ENCODE measurements around the gene MYCBP2.

The MYCBP2 gene, protein sequence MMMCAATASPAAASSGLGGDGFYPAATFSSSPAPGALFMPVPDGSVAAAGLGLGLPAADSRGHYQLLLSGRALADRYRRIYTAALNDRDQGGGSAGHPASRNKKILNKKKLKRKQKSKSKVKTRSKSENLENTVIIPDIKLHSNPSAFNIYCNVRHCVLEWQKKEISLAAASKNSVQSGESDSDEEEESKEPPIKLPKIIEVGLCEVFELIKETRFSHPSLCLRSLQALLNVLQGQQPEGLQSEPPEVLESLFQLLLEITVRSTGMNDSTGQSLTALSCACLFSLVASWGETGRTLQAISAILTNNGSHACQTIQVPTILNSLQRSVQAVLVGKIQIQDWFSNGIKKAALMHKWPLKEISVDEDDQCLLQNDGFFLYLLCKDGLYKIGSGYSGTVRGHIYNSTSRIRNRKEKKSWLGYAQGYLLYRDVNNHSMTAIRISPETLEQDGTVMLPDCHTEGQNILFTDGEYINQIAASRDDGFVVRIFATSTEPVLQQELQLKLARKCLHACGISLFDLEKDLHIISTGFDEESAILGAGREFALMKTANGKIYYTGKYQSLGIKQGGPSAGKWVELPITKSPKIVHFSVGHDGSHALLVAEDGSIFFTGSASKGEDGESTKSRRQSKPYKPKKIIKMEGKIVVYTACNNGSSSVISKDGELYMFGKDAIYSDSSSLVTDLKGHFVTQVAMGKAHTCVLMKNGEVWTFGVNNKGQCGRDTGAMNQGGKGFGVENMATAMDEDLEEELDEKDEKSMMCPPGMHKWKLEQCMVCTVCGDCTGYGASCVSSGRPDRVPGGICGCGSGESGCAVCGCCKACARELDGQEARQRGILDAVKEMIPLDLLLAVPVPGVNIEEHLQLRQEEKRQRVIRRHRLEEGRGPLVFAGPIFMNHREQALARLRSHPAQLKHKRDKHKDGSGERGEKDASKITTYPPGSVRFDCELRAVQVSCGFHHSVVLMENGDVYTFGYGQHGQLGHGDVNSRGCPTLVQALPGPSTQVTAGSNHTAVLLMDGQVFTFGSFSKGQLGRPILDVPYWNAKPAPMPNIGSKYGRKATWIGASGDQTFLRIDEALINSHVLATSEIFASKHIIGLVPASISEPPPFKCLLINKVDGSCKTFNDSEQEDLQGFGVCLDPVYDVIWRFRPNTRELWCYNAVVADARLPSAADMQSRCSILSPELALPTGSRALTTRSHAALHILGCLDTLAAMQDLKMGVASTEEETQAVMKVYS (N-terminal part only)

DNA sequence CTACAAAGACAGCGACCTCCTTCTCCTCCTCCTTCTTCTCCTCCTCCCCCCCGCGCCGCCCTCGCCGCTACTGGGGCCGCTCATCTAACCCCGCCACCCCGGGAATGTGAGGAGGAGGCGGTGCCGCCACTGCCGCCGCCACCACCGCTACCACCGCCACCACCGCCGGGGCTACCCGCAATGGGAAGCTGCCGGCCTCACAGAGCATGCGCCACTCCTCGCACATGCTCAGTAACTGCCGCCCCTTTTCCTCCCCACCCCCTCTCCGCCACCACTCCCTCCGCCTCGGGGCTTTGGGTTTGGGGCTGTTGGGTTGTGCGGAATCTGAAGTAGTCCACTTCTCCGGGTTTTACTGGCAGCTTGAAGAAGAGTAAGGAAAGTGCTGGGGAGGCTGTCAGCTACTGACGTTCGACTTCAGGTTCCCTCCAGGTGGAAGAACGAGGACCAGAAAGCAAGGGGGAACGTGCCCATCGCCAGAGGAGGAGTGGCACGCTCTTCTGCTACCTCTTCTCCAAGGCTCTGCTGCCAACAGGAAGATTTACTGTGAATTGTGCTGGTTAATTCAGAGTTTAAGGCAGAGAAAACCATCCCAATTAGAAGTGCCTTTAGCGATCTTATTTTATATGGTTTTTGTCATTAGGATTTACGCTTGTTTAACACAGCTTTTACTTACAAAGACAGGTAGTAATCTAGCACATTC is at the start of gene MYCBP2:
Gene MYCBP2 (minus strand): TSS at position 190 of the 700 bp plus-strand sequence. CDS start 319 bp downstream, outside the sequence.
- H3K27ac ChIP-seq (ENCODE audit: low read length): peak within 1 kb of the TSS; percentile 69
- H3K27me3 ChIP-seq (ENCODE audit: control insufficient read depth in 1 of 2, insufficient read depth in 2 of 2, low read length in 2 of 2): no peaks in the 10 kb centered on the region
- peak within 1 kb of the TSS; percentile 67 to 81 for H3K9ac ChIP-seq (ENCODE audit: low read length in 2 of 2)
- H3K4me1 ChIP-seq (ENCODE audit: control insufficient read depth, insufficient read depth, low read length): peaks cover 8% of the 10 kb centered on the region
- H3K36me3 ChIP-seq (ENCODE audit: control insufficient read depth in 2 of 2, insufficient read depth in 2 of 2, low read length in 2 of 2): no peaks in the 10 kb centered on the region
- no peaks in the 10 kb centered on the region for H3K9me3 ChIP-seq (ENCODE audit: control insufficient read depth in 2 of 2, low read length in 2 of 2)
- H3K4me3 ChIP-seq (ENCODE audit: low read length in 2 of 2): peak within 1 kb of the TSS; percentile 87 to 92

DNA sequence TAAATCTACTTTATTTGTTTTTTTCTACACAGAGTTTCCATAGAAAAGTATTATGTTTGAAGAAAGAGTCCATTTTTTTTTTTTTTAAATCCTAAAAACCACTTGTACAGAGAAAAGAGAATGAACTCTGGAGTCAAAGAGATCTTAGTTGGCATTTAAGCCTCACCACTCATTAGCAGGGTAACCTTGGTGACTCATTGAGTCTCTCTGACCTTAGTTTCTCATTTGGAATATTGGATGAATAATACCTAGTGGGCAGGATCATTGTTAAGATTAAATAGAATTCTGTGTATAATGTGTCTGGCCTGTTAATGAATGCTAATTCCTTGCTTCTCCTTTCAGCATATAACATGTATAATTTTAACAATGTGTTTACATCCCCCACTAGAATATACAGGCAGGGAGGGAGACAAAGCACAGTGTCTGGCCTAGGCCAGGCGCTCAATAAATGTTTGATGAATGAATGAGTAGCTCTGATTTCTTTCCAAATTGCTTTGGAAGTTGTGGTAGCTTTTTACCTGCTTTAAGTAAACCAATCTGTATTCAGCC is 48.7 kb upstream of the MYCBP2 start:
- Histone ChIP-seq H3K27me3 (ENCODE audit: control insufficient read depth in 1 of 2, insufficient read depth in 2 of 2, low read length in 2 of 2) (no peaks in the 10 kb centered on the region), H3K27ac (ENCODE audit: low read length) (no peak overlapping the region), H3K36me3 (ENCODE audit: control insufficient read depth in 2 of 2, insufficient read depth in 2 of 2, low read length in 2 of 2) (no peaks in the 10 kb centered on the region), H3K9me3 (ENCODE audit: control insufficient read depth in 2 of 2, low read length in 2 of 2) (no peaks in the 10 kb centered on the region), H3K4me1 (ENCODE audit: control insufficient read depth, insufficient read depth, low read length) (no peaks in the 10 kb centered on the region), H3K9ac (ENCODE audit: low read length in 2 of 2) (no peak overlapping the region), H3K4me3 (ENCODE audit: low read length in 2 of 2) (no peak overlapping the region)

DNA sequence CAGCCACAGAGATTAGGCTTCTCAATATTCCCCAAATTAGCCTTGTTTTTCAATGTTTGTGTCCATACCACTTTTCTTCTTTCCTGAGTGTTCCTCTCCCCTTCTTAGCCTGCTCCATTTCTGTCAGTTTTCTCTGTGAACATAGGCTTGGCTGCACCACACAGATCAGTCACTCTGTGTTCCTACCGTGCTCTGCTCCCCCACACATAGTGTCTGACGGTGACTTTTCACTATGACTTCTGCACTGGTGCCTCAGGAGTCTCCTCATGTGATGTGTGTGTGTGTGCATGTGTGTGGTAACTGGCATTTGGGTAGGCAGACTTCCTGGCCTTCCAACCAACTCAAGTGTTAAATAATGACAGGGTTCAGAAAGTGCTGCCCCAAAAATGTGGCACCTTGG is 47.9 kb upstream of the MYCBP2 start:
- H3K27ac ChIP-seq (ENCODE audit: low read length): no peak overlapping the region
- H3K36me3 ChIP-seq (ENCODE audit: control insufficient read depth in 2 of 2, insufficient read depth in 2 of 2, low read length in 2 of 2): no peaks in the 10 kb centered on the region
- no peak overlapping the region for H3K4me3 ChIP-seq (ENCODE audit: low read length in 2 of 2)
- H3K27me3 ChIP-seq (ENCODE audit: control insufficient read depth in 1 of 2, insufficient read depth in 2 of 2, low read length in 2 of 2): no peaks in the 10 kb centered on the region
- H3K4me1 ChIP-seq (ENCODE audit: control insufficient read depth, insufficient read depth, low read length): no peaks in the 10 kb centered on the region
- H3K9ac ChIP-seq (ENCODE audit: low read length in 2 of 2): no peak overlapping the region
- no peaks in the 10 kb centered on the region for H3K9me3 ChIP-seq (ENCODE audit: control insufficient read depth in 2 of 2, low read length in 2 of 2)

GRCh38 chr13:77374339-77374738 is 47.4 kb upstream of the MYCBP2 start:
- Histone ChIP-seq H3K4me1 (ENCODE audit: control insufficient read depth, insufficient read depth, low read length) (no peaks in the 10 kb centered on the region), H3K27me3 (ENCODE audit: control insufficient read depth in 1 of 2, insufficient read depth in 2 of 2, low read length in 2 of 2) (no peaks in the 10 kb centered on the region), H3K9ac (ENCODE audit: low read length in 2 of 2) (no peak overlapping the region), H3K27ac (ENCODE audit: low read length) (no peak overlapping the region), H3K36me3 (ENCODE audit: control insufficient read depth in 2 of 2, insufficient read depth in 2 of 2, low read length in 2 of 2) (no peaks in the 10 kb centered on the region), H3K4me3 (ENCODE audit: low read length in 2 of 2) (no peak overlapping the region), H3K9me3 (ENCODE audit: control insufficient read depth in 2 of 2, low read length in 2 of 2) (no peaks in the 10 kb centered on the region)

GRCh38 chr13:77373502-77373901 is 46.6 kb upstream of the MYCBP2 start:
- Histone ChIP-seq H3K9ac (ENCODE audit: low read length in 2 of 2) (no peak overlapping the region), H3K27ac (ENCODE audit: low read length) (no peak overlapping the region), H3K4me1 (ENCODE audit: control insufficient read depth, insufficient read depth, low read length) (no peaks in the 10 kb centered on the region), H3K9me3 (ENCODE audit: control insufficient read depth in 2 of 2, low read length in 2 of 2) (no peaks in the 10 kb centered on the region), H3K36me3 (ENCODE audit: control insufficient read depth in 2 of 2, insufficient read depth in 2 of 2, low read length in 2 of 2) (no peaks in the 10 kb centered on the region), H3K4me3 (ENCODE audit: low read length in 2 of 2) (no peak overlapping the region), H3K27me3 (ENCODE audit: control insufficient read depth in 1 of 2, insufficient read depth in 2 of 2, low read length in 2 of 2) (no peaks in the 10 kb centered on the region)

DNA sequence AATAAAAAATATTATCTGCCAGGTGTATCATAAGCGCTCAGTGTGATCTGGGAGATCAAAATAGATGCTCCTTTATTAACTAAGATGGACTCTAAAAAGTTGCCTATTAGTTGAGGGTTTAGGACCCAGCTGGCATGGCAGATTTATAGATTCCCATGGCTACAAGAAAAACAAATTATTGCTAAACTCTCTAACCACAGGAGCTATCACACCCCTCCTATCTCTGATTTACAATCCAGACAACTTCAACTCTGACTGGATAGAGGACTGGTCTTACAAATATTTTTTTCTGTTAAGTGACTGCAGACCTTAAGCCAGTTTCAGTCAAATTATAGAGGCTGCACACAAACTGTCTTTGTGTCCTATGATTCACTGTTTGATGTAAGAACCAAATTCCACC is 45.4 kb upstream of the MYCBP2 start:
- Histone ChIP-seq H3K4me1 (ENCODE audit: control insufficient read depth, insufficient read depth, low read length) (no peaks in the 10 kb centered on the region), H3K9ac (ENCODE audit: low read length in 2 of 2) (no peak overlapping the region), H3K27ac (ENCODE audit: low read length) (no peak overlapping the region), H3K27me3 (ENCODE audit: control insufficient read depth in 1 of 2, insufficient read depth in 2 of 2, low read length in 2 of 2) (no peaks in the 10 kb centered on the region), H3K9me3 (ENCODE audit: control insufficient read depth in 2 of 2, low read length in 2 of 2) (no peaks in the 10 kb centered on the region), H3K36me3 (ENCODE audit: control insufficient read depth in 2 of 2, insufficient read depth in 2 of 2, low read length in 2 of 2) (no peaks in the 10 kb centered on the region), H3K4me3 (ENCODE audit: low read length in 2 of 2) (no peak overlapping the region)

DNA sequence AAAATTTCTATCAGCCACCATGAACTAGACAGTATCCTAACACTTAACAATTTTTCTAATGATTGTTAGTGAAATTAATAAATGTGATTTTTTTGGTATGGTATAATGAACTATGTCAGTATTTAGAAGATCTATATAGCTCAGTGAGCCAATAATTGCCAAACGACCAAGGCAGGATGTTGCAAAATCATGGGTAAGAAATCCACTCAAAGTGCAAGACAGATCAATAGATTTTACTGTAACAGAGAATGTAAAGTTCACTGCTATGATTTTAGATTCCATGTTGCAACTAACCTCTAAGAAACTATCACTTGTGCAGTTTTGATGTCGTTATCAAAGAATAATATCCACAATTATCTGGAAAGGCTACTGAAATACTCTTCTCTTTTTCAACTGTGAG is 44.0 kb upstream of the MYCBP2 start:
- no peaks in the 10 kb centered on the region for H3K27me3 ChIP-seq (ENCODE audit: control insufficient read depth in 1 of 2, insufficient read depth in 2 of 2, low read length in 2 of 2)
- H3K27ac ChIP-seq (ENCODE audit: low read length): no peak overlapping the region
- H3K4me3 ChIP-seq (ENCODE audit: low read length in 2 of 2): no peak overlapping the region
- no peaks in the 10 kb centered on the region for H3K9me3 ChIP-seq (ENCODE audit: control insufficient read depth in 2 of 2, low read length in 2 of 2)
- no peaks in the 10 kb centered on the region for H3K36me3 ChIP-seq (ENCODE audit: control insufficient read depth in 2 of 2, insufficient read depth in 2 of 2, low read length in 2 of 2)
- no peaks in the 10 kb centered on the region for H3K4me1 ChIP-seq (ENCODE audit: control insufficient read depth, insufficient read depth, low read length)
- no peak overlapping the region for H3K9ac ChIP-seq (ENCODE audit: low read length in 2 of 2)

DNA sequence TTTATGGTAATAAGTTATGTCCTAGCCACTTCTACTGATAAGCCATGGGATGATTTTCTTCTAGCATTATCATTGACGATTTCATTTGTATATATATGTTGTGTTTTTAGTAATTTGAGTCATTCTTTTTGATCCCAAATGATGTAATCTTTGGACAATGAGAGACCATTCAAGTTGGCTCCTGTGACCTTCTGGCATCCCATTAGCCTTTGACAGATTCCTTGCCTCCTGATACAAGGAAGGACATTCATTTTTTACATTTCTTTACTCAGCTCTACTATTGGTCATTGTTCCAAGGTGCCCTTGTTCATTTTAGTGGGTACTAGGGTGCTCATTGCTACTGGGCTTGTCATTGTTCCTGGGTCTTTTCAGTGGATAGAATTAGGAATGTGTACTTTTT is 35.3 kb upstream of the MYCBP2 start:
- Histone ChIP-seq H3K4me1 (ENCODE audit: control insufficient read depth, insufficient read depth, low read length) (no peaks in the 10 kb centered on the region), H3K4me3 (ENCODE audit: low read length in 2 of 2) (no peak overlapping the region), H3K27me3 (ENCODE audit: control insufficient read depth in 1 of 2, insufficient read depth in 2 of 2, low read length in 2 of 2) (peaks cover 0 to 4% of the 10 kb centered on the region in 2 donors), H3K36me3 (ENCODE audit: control insufficient read depth in 2 of 2, insufficient read depth in 2 of 2, low read length in 2 of 2) (no peaks in the 10 kb centered on the region), H3K9me3 (ENCODE audit: control insufficient read depth in 2 of 2, low read length in 2 of 2) (no peaks in the 10 kb centered on the region), H3K9ac (ENCODE audit: low read length in 2 of 2) (no peak overlapping the region), H3K27ac (ENCODE audit: low read length) (no peak overlapping the region)

DNA sequence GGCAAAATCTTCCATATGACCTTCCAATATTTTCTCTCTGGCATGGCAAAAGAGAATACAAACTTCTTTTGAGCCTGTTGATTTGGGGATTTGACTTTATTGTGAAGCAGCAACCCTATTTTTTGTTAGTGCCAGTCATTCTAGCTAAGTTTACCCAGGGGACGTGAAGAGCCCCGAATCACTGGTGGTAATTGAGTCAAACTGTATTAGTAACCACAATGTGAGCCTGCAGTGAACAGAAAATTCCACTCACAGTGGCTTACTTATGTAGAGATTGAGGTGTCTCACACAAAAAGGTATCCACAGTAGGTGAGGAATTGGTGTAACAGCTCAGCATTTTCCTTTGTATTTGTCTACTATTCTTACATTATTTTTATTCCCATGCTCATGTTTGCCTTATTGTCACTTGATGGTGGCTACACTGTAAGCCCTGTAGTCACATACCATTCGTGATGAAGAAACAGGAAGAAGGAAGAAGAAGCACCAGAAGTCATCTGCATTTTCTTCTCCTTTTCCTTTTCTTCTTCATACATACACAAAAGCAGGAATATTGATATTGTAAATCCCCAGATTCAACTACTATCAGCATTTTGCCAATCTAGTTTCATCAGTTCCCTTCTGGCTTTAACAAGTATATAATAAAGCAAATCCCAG is 33.3 kb upstream of the MYCBP2 start:
- H3K27ac ChIP-seq (ENCODE audit: low read length): no peak overlapping the region
- no peak overlapping the region for H3K4me3 ChIP-seq (ENCODE audit: low read length in 2 of 2)
- H3K36me3 ChIP-seq (ENCODE audit: control insufficient read depth in 2 of 2, insufficient read depth in 2 of 2, low read length in 2 of 2): no peaks in the 10 kb centered on the region
- peaks cover 0 to 4% of the 10 kb centered on the region in 2 donors for H3K27me3 ChIP-seq (ENCODE audit: control insufficient read depth in 1 of 2, insufficient read depth in 2 of 2, low read length in 2 of 2)
- H3K9ac ChIP-seq (ENCODE audit: low read length in 2 of 2): no peak overlapping the region
- H3K4me1 ChIP-seq (ENCODE audit: control insufficient read depth, insufficient read depth, low read length): no peaks in the 10 kb centered on the region
- H3K9me3 ChIP-seq (ENCODE audit: control insufficient read depth in 2 of 2, low read length in 2 of 2): no peaks in the 10 kb centered on the region

Data from stomach smooth muscle (tissue), 2 donors.